SK-N-SH (cell line): ENCODE measurements around the gene DCLK1. TPM values are rescaled to one million over a fixed set of nuclear protein-coding genes. Genes with fewer than 3 reads are reported as not detected.

Experiments
- CTCF ChIA-PET: fragments of 300-600, 350-600 bp; formaldehyde crosslinking; extraction: SDS; loops from one replicate; lab custom pipeline; 2021; lab: Yijun Ruan, JAX
- POLR2A ChIA-PET: fragments of 350-600 bp; sonication (Branson Sonifier 250); formaldehyde crosslinking; extraction: SDS; loops from one replicate; lab custom pipeline; 2020; ENCODE audit warnings: antibody characterized with exemption, inconsistent platforms; lab: Yijun Ruan, JAX
- DNase-seq: peaks from one replicate; pipeline ENCODE4 v3.0.0; 2012
- H2AFZ ChIP-seq: fragments of 200-600 bp; sonication (generic); 2 replicates; pipeline ENCODE4 v1.8.1; 2016; ENCODE audit warnings: antibody characterized with exemption, mild to moderate bottlenecking, low read depth
- H3F3A ChIP-seq: fragments of 200-600 bp; sonication (generic); replicated peaks from 2 replicates; pipeline ENCODE3; 2016; ENCODE audit warnings: antibody characterized with exemption, mild to moderate bottlenecking; ENCODE audit not compliant: insufficient read depth
- H3K27ac ChIP-seq, 2 experiments: fragments of 200-500 bp in 1 of 2; fragments of 200-600 bp in 1 of 2; sonication (Bioruptor generic) in 1 of 2; sonication (generic), shearing (Covaris generic) in 1 of 2; 2 replicates each; pipeline versions ENCODE4 v1.5.1 to v1.6.1; 2014 to 2016; ENCODE audit warnings: low read depth in 2 of 2, inconsistent platforms in 1 of 2, low read length in 1 of 2, mild to moderate bottlenecking in 1 of 2, mixed read lengths in 1 of 2
- H3K27me3 ChIP-seq: fragments of 200-600 bp; sonication (generic), shearing (Covaris generic); 2 replicates; pipeline ENCODE4 v1.6.1; 2016; ENCODE audit warnings: mixed run types; ENCODE audit not compliant: insufficient read depth
- H3K36me3 ChIP-seq, 2 experiments: fragments of 200-500 bp in 1 of 2; fragments of 200-600 bp in 1 of 2; sonication (Bioruptor generic) in 1 of 2; sonication (generic) in 1 of 2; replicated peaks in 1 of 2; 2 replicates each; pipeline versions ENCODE3 to v1.5.1; 2014 to 2016; ENCODE audit warnings: low read length in 1 of 2, mild to moderate bottlenecking in 1 of 2; ENCODE audit not compliant: insufficient read depth in 2 of 2, control insufficient read depth in 1 of 2
- H3K4me1 ChIP-seq, 2 experiments: fragments of 200-500 bp in 1 of 2; fragments of 200-600 bp in 1 of 2; sonication (Bioruptor generic) in 1 of 2; sonication (generic), shearing (Covaris generic) in 1 of 2; 2 replicates each; pipeline versions ENCODE4 v1.5.1 to v1.6.1; 2014 to 2016; ENCODE audit warnings: low read depth in 1 of 2, low read length in 1 of 2, mixed run types in 1 of 2; ENCODE audit not compliant: insufficient read depth in 2 of 2, control insufficient read depth in 1 of 2
- H3K4me2 ChIP-seq: fragments of 200-600 bp; sonication (generic), shearing (Covaris generic); 2 replicates; pipeline ENCODE4 v1.6.1; 2017; ENCODE audit warnings: mixed run types
- H3K4me3 ChIP-seq, 2 experiments: fragments of 200-500 bp in 1 of 2; fragments of 200-600 bp in 1 of 2; sonication (Bioruptor generic) in 1 of 2; sonication (generic), shearing (Covaris generic) in 1 of 2; 2 replicates each; pipeline versions ENCODE4 v1.5.1 to v1.8.1; 2014 to 2016; ENCODE audit warnings: low read depth in 2 of 2, inconsistent platforms in 1 of 2, low read length in 1 of 2, mild to moderate bottlenecking in 1 of 2, mixed read lengths in 1 of 2, moderate library complexity in 1 of 2
- H3K79me2 ChIP-seq: fragments of 200-600 bp; sonication (generic); 2 replicates; pipeline ENCODE4 v1.8.1; 2017; ENCODE audit warnings: mild to moderate bottlenecking; ENCODE audit not compliant: insufficient read depth
- H3K9ac ChIP-seq: fragments of 200-600 bp; sonication (generic); 2 replicates; pipeline ENCODE4 v1.6.1; 2017; ENCODE audit warnings: mixed run types
- H3K9me2 ChIP-seq: fragments of 200-600 bp; sonication (generic); 2 replicates; pipeline ENCODE4 v1.6.1; 2017; ENCODE audit warnings: mixed run types
- H3K9me3 ChIP-seq: fragments of 200-600 bp; sonication (generic); 2 replicates; pipeline ENCODE4 v1.6.1; 2017; ENCODE audit warnings: mixed run types, mild to moderate bottlenecking, moderate library complexity
- H4K20me1 ChIP-seq: fragments of 200-600 bp; sonication (generic); 2 replicates; pipeline ENCODE4 v1.6.1; 2017; ENCODE audit warnings: mild to moderate bottlenecking, mixed run types; ENCODE audit not compliant: insufficient read depth
- CHD2 ChIP-seq: fragments of 150-350 bp; IDR thresholded peaks from 2 replicates; pipeline ENCODE4 v1.6.1; 2018; ENCODE audit warnings: low read length; ENCODE audit not compliant: partially characterized antibody
- CTCF ChIP-seq: fragments of 200-600 bp; sonication (generic); IDR thresholded peaks from 2 replicates; pipeline ENCODE4 v1.6.1; 2017; ENCODE audit warnings: antibody characterized with exemption, mild to moderate bottlenecking, moderate library complexity
- EP300 ChIP-seq, 2 experiments: IDR thresholded peaks; 2 replicates each; pipeline versions ENCODE4 v1.4.0 to v1.6.1; 2012; ENCODE audit warnings: borderline replicate concordance in 1 of 2, low read depth in 1 of 2, low read length in 1 of 2
- EZH2phosphoT487 ChIP-seq: fragments of 200-600 bp; sonication (generic); IDR thresholded peaks from 2 replicates; pipeline ENCODE4 v1.6.1; 2017; ENCODE audit warnings: low read depth, mixed run types, mild to moderate bottlenecking, antibody characterized with exemption, moderate library complexity, borderline replicate concordance
- FOSL2 ChIP-seq: IDR thresholded peaks from 2 replicates; pipeline ENCODE4 v1.4.0; 2012; ENCODE audit warnings: low read depth, mild to moderate bottlenecking, moderate library complexity, borderline replicate concordance
- FOXM1 ChIP-seq: IDR thresholded peaks from 2 replicates; pipeline ENCODE4 v1.4.0; 2012; ENCODE audit warnings: low read depth, mild to moderate bottlenecking
- GABPA ChIP-seq: IDR thresholded peaks from 2 replicates; pipeline ENCODE4 v1.4.0; 2012; ENCODE audit warnings: low read depth, mild to moderate bottlenecking
- GATA2 ChIP-seq: sonication (generic); formaldehyde crosslinking; IDR thresholded peaks from 2 replicates; pipeline ENCODE4 v1.5.0; 2020; ENCODE audit warnings: mild to moderate bottlenecking, missing genetic modification reagents
- IRF3 ChIP-seq: fragments of 150-350 bp; IDR thresholded peaks from 2 replicates; pipeline ENCODE4 v1.6.1; 2016; ENCODE audit warnings: mild to moderate bottlenecking, low read depth, low read length
- MAX ChIP-seq: IDR thresholded peaks from 2 replicates; pipeline ENCODE4 v1.4.0; 2012; ENCODE audit warnings: low read depth
- MEF2A ChIP-seq: IDR thresholded peaks from 2 replicates; pipeline ENCODE4 v1.4.0; 2012; ENCODE audit warnings: low read depth, borderline replicate concordance
- MXI1 ChIP-seq: IDR thresholded peaks from 2 replicates; pipeline ENCODE4 v1.6.1; 2012; ENCODE audit warnings: mild to moderate bottlenecking, low read depth, low read length, improper control_type of control experiment
- NFIC ChIP-seq: IDR thresholded peaks from 2 replicates; pipeline ENCODE4 v1.4.0; 2012; ENCODE audit warnings: borderline replicate concordance
- NRF1 ChIP-seq: IDR thresholded peaks from 2 replicates; pipeline ENCODE4 v1.6.1; 2012; ENCODE audit warnings: low read depth, mild to moderate bottlenecking, low read length
- PBX3 ChIP-seq: IDR thresholded peaks from 2 replicates; pipeline ENCODE4; 2012
- POLR2AphosphoS5 ChIP-seq: IDR thresholded peaks from 2 replicates; pipeline ENCODE4 v1.6.1; 2012; ENCODE audit warnings: low read depth, low read length
- RAD21 ChIP-seq: IDR thresholded peaks from 2 replicates; pipeline ENCODE4 v1.6.1; 2012; ENCODE audit warnings: mild to moderate bottlenecking, low read length
- REST ChIP-seq: IDR thresholded peaks from 2 replicates; pipeline ENCODE4 v1.6.1; 2012; ENCODE audit warnings: mild to moderate bottlenecking, low read depth, low read length, moderate library complexity
- RFX5 ChIP-seq: IDR thresholded peaks from 2 replicates; pipeline ENCODE4 v1.6.1; 2012; ENCODE audit warnings: mild to moderate bottlenecking, improper control_type of control experiment, low read length
- RXRA ChIP-seq: IDR thresholded peaks from 2 replicates; pipeline ENCODE4 v1.4.0; 2012; ENCODE audit warnings: low read depth, mild to moderate bottlenecking, borderline replicate concordance
- TAF1 ChIP-seq: IDR thresholded peaks from 2 replicates; pipeline ENCODE4 v1.6.1; 2012; ENCODE audit warnings: low read depth, mild to moderate bottlenecking, low read length, moderate library complexity, borderline replicate concordance
- TCF12 ChIP-seq: IDR thresholded peaks from 2 replicates; pipeline ENCODE4 v1.4.0; 2012
- TEAD4 ChIP-seq: IDR thresholded peaks from 2 replicates; pipeline ENCODE4 v1.4.0; 2012; ENCODE audit warnings: mild to moderate bottlenecking, borderline replicate concordance; ENCODE audit not compliant: insufficient read depth
- USF2 ChIP-seq: fragments of 150-350 bp; IDR thresholded peaks from 2 replicates; pipeline ENCODE4 v1.6.1; 2017; ENCODE audit warnings: antibody characterized with exemption, low read length, low read depth, borderline replicate concordance
- YY1 ChIP-seq: IDR thresholded peaks from 2 replicates; pipeline ENCODE4 v1.4.0; 2012; ENCODE audit warnings: low read depth, mild to moderate bottlenecking
- polyA plus RNA-seq, 3 experiments: library from polyadenylated mRNA; depleted of rRNA; stranded (reverse); fragments of >200 nt; gene quantifications; 2 replicates each; pipeline ENCODE4 v1.2.3, GENCODE V29; 2012

The DCLK1 gene
- polyA plus RNA-seq, 1 of the 3 experiments (the other 2 are of a cell fraction): 1.1 TPM

- H3K27me3 ChIP-seq: no peaks in the 10 kb centered on the region
- H2AFZ ChIP-seq: no peak overlapping the region
- H3K27ac ChIP-seq: peak overlapping the region in 1 of 2 experiments; percentile 55; a peak in 2 of 4 replicates
- no peaks in the 10 kb centered on the region for H3K36me3 ChIP-seq
- H3K79me2 ChIP-seq: no peaks in the 10 kb centered on the region
- no peak overlapping the region for H3K4me2 ChIP-seq
- no peaks in the 10 kb centered on the region for H3K9me3 ChIP-seq
- DNase-seq: no peak
- H3K4me3 ChIP-seq: no peak overlapping the region
- peaks cover 7 to 12% of the 10 kb centered on the region in 2 experiments; a peak in 3 of 4 replicates for H3K4me1 ChIP-seq
- POLR2A ChIA-PET: no interaction called here
- CTCF ChIA-PET: interaction anchor here (3.8 kb wide), 1 partner anchor 234 kb away, joined by 26 read pairs; no protein-coding TSS in a partner anchor
- H3K9ac ChIP-seq: no peak overlapping the region
- no peaks in the 10 kb centered on the region for H4K20me1 ChIP-seq
- H3F3A ChIP-seq: peaks cover 9% of the 10 kb centered on the region
- no peaks in the 10 kb centered on the region for H3K9me2 ChIP-seq
- TF ChIP-seq EZH2phosphoT487 (no peak), USF2 (no peak), RFX5 (no peak), TEAD4 (no peak), YY1 (no peak), PBX3 (no peak), IRF3 (no peak), TAF1 (no peak), REST (no peak), CHD2 (peak; percentile 35), MEF2A (no peak), GABPA (no peak), POLR2AphosphoS5 (no peak), FOSL2 (no peak), CTCF (no peak), TCF12 (no peak), NRF1 (no peak), EP300 (IDR thresholded peaks at IDR 0.05; ENCODE audit: borderline replicate concordance in 1 of 2, low read depth in 1 of 2, low read length in 1 of 2) (peak in 1 of 2 experiments; percentile 36; a peak in 1 of 4 replicates), RXRA (no peak), RAD21 (no peak), MAX (no peak), GATA2 (CRISPR knock-in tag) (peak; percentile 55; the same call in 1 of the 2 replicates), FOXM1 (no peak), NFIC (no peak), MXI1 (no peak)
These were observed 175.1 kb downstream of the DCLK1 start for GRCh38 chr13:35956074-35956473.
